Esophagus squamous epithelium (tissue), 4 donors: ENCODE data around the gene SPATA1.

ENCODE experiments used
- CTCF ChIP-seq, 6 experiments: fragments of 450-650 bp in 4 of 6; fragments of 200-600 bp in 2 of 6; sonication (generic) in 2 of 6; IDR thresholded peaks; one replicate each; pipeline ENCODE4 v1.5.1; 2016 to 2019; ENCODE audit warnings: antibody characterized with exemption in 6 of 6, mild to moderate bottlenecking in 4 of 6, moderate library complexity in 4 of 6
- POLR2A ChIP-seq, 4 donors: fragments of 450-650 bp; IDR thresholded peaks; one replicate each; pipeline ENCODE4 v1.6.1; 2017; ENCODE audit warnings: antibody characterized with exemption in 4 of 4, mild to moderate bottlenecking in 4 of 4, moderate library complexity in 3 of 4

DNA sequence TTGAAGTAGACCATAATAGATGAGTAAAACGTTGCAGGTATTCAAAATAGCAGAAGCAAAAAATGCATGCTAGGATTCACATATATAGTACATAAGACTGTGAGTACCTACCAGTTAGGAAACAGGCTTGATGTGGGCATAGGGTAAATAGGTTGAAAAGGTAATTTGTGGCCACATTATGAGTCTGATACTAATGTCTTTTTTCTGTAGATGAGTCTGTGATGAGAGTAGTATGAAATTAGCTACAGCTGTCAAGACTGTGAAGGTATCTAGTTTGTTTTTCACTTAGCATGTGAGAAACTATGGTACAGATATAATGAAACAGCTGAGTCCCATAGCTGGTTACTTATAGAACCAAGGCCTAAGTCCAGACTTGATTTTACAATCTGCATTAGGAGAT is 12.4 kb upstream of the SPATA1 start:
- TF ChIP-seq CTCF (IDR thresholded peaks at IDR 0.05) (no peak), POLR2A (IDR thresholded peaks at IDR 0.05) (no peak)
